Heart left ventricle (tissue), 13 donors: Measurements from ENCODE around the gene ZNF324B.

Experiments
- POLR2A ChIP-seq, 2 donors: fragments of 450-650 bp; IDR thresholded peaks; one replicate each; pipeline ENCODE4 v1.6.1; 2017; ENCODE audit warnings: antibody characterized with exemption in 2 of 2, mild to moderate bottlenecking in 2 of 2, moderate library complexity in 2 of 2
- TF ChIP-seq, protein P1 (sequence below), 12 donors: fragments of 200-600 bp; sonication (generic) in 4 of 12; IDR thresholded peaks; one replicate each; pipeline versions ENCODE4 v1.5.0 to v1.8.0; 2018 to 2022; ENCODE audit warnings: antibody characterized with exemption in 12 of 12, mild to moderate bottlenecking in 5 of 12
- donor health status: ischemic (EF 13 %, LVEDD 7.1; RV severe dilation, severe dysfunction).
- donor health status: DM: no; HTN: yes; CAD: no.
- donor health status: DM: no; HTN: no; CAD: no.
- donor health status: ischemic (EF 25% LVEDD 6.9; RV normal size, moderate dysfunction).
- donor health status: ischemic (EF 25% LVEDD 5.7; RV mildly dilated, moderate dysfunction).
- donor health status: ischemic (EF 35%, LVEDD 5.7; RV mildly dilated, moderate dysfunction).
- donor health status: nonischemic (EF 11% LVEDD 7.7; RV severe dilation, severe dysfunction).
- donor health status: DM: yes; HTN: yes; CAD: no.
- donor health status: PGD.
- donor health status: ischemic (EF 29% LVEDD 5.4; RV normal size, mild dysfunction).
- donor health status: nonischemic (EF 23%, LVEDD 6.1; RV moderate dilation, normal function).

DNA sequence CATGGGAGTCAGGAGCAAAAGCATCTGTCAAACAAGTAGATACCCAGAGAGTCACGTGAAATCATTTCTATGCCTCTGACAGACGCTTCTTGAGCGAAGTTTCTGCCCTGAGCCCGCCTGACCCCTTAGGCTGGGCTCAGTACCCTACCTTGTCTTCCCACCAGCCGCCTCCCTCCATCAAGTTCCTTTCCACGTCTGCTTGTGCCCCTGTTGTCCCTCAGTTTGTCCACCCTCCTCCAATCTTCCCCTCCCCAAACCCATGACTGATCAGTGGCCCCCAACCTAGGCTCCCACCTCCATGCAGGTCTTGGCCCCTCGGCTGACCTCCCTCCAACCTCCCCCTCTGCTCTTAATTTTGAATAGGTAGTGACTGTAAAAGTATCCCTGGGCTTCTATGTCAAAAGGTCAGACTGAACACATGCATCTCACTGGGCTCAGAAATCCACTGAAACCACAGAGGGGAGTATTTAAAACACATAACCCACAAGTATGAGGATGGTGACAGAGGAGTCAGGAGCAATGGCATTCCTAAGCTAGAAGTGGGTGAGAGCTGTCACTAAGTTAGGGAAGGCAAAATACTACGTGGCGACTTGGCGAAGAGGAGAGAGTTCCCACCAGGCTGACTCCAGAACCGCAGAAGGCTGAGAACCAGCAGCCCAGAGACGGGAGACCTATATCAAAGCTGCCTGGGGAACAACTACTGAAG lies 23.0 kb downstream of the ZNF324B start:
- TF ChIP-seq, protein P1, sequence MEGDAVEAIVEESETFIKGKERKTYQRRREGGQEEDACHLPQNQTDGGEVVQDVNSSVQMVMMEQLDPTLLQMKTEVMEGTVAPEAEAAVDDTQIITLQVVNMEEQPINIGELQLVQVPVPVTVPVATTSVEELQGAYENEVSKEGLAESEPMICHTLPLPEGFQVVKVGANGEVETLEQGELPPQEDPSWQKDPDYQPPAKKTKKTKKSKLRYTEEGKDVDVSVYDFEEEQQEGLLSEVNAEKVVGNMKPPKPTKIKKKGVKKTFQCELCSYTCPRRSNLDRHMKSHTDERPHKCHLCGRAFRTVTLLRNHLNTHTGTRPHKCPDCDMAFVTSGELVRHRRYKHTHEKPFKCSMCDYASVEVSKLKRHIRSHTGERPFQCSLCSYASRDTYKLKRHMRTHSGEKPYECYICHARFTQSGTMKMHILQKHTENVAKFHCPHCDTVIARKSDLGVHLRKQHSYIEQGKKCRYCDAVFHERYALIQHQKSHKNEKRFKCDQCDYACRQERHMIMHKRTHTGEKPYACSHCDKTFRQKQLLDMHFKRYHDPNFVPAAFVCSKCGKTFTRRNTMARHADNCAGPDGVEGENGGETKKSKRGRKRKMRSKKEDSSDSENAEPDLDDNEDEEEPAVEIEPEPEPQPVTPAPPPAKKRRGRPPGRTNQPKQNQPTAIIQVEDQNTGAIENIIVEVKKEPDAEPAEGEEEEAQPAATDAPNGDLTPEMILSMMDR (IDR thresholded peaks at IDR 0.05) = no peak
- no peak for TF ChIP-seq POLR2A (IDR thresholded peaks at IDR 0.05)
